NAMALWA (cell line): ENCODE data around the gene SYT14.

Experiments used
- DNase-seq: peaks from one replicate; pipeline ENCODE4 v3.0.0-alpha.2; 2015; ENCODE audit warnings: low spot score

The SYT14 gene

DNA sequence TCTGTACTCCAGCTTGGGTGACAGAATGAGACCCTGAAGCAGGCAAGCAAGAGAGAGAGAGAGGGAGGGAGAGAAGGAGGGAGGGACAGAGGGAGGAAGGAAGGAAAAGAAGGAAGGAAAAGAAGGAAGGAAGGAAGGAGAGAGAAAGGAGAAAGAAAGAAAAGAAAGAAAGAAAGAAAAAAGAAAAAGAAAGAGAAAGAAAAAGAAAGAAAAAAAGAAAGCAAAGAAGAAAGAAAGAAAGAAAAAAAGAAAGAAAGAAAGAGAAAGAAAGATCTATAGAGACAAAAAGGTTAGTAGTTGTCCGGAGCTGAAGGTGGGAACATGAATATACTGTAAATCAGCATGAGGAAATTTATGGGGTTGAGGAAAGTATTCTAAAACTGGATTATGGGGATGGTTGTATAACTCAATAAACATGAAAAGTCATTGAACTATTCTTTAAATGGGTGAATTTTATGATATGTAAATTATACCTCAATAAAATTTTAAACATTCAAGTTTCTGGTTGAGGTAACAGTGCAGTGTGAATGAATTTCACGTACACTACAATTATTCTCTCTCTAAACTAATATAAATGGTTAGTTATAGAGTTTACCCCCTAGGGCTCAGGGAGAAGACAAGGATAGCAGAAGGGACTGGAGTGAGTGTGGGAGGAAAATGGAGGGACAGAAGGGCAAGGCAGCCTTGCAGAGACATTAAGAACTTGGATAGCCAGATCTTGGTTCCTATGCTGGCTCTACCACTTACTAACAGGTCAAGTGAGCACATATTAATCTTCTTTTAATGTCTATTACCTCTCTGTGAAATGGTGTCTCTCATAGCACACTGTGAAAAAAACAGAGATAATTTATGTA, 269.8 kb downstream of the SYT14 start:
- DNase-seq: no peak

DNA sequence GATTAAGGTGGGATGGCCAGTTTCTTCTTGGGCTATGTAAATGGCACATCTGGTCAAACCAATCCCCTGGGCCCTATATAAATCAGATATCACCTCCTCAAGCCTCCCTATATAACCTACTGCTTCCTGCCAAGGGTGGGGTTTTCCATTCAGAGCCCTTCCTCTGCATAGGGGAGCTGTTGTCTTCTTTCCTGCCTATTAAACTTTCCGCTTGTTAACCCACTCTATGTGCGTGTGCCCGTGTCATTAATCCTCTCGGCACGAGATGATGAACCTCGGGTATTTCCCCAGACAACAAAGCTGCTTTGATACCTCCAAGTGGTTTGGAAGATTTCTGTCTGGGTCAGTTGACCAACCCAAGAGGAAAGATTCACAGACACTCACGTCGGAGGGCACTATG, 275.3 kb downstream of the SYT14 start:
- no peak for DNase-seq

DNA sequence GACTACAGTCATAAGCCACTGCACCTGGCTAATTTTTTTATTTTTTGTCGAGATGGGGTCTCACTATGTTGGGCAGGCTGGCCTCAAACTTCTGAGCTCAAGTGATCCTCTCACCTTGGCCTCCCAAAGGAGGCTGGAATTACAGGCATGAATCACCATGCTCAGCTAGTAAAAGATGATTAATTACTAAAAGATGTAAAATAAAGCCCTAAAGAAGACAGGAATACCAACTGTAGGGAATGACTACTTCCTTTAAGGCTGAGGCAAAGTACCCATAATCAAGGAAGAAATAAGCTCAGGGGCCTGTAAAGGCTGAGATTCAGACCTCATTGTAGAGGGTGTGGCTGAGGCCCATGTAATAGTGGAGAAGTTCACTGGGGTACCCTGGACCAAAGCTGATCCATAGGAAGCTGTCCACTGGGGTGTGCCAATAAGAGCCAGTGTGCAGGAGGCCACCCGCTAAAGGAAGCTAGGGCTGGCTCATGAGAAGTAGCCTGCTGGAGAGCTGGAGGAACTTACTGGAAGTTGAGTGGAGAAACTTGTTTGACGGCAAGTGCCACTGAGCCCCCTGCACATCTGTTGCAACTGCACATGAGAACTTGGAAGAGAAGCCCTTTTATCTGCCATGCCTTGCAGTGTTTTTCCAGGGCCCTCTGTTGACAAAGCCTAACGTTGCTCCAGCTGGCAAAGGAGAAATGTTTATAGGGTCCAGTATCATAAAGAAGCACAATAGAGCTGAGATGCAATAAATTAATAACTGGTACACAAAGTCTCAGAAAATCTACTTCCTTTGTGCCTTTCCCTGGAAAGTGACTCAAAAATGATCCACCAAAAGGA, 276.8 kb downstream of the SYT14 start:
- no peak for DNase-seq

DNA sequence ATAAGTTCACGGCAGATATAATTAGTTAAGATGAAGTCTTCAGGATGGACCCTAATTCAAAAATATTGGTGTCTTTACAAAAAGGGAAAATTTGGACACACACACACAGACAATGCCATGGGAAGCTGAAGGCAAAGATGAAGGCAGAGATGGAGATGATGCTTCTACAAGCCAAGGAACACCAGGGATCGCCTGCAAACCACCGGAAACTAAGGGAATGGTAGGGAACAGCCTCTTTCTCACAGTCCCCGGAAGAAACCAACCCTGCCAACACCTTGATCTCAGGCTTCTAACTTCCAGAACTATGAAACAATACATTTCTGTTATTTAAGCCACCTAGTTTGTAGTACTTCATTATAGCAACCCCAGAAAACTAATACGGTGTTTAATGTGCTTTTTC, 279.5 kb downstream of the SYT14 start:
- no peak for DNase-seq

DNA sequence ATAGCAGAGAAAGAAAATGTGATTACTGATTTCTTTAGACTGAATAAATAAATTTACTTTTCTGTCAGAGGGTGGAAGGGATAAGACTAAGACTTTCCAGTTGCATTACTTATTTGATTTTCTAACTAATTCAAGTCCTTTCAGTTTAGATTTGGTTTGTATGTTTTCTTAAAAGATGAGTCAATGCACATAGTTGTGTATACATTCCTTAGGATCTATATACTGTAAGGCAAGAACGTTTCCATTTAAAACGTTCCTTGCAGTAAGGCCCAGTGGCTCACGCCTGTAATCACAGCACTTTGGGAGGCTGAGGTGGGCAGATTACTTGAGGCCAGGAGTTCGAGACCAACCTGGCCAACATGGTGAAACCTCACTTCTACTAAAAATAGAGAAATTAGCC, 280.0 kb downstream of the SYT14 start:
- no peak for DNase-seq
